Vagina (tissue), 2 donors: Measurements from ENCODE around the gene SUGP2. TPM values are rescaled to one million over a fixed set of nuclear protein-coding genes. Genes with fewer than 3 reads are reported as not detected.

Experiments
- DNase-seq, 2 donors: peaks; one replicate each; pipeline ENCODE4 v3.0.0-alpha.2; 2017; ENCODE audit errors: extremely low spot score in 2 of 2
- H3K27ac ChIP-seq: fragments of 200-600 bp; sonication (generic); one replicate; pipeline ENCODE4 v1.5.1; 2019
- H3K27me3 ChIP-seq: fragments of 200-600 bp; sonication (generic); one replicate; pipeline ENCODE4 v1.5.1; 2019
- H3K36me3 ChIP-seq, 2 donors: fragments of 200-600 bp; sonication (generic); one replicate each; pipeline ENCODE4 v1.5.1; 2017 to 2019
- H3K4me1 ChIP-seq: fragments of 200-600 bp; sonication (generic); one replicate; pipeline ENCODE4 v1.5.1; 2019
- H3K4me3 ChIP-seq, 2 donors: fragments of 200-600 bp; sonication (generic); 1 replicate in 1 of 2; 2 replicates in 1 of 2; pipeline ENCODE4 v1.5.1; 2016 to 2019
- H3K9me3 ChIP-seq: fragments of 200-600 bp; sonication (generic); one replicate; pipeline ENCODE4 v1.5.1; 2019
- CTCF ChIP-seq, 3 experiments: fragments of 450-650 bp in 2 of 3; fragments of 200-600 bp in 1 of 3; sonication (generic) in 1 of 3; IDR thresholded peaks; one replicate each; pipeline ENCODE4 v1.5.1; 2017 to 2019; ENCODE audit warnings: antibody characterized with exemption in 3 of 3, mild to moderate bottlenecking in 2 of 3, moderate library complexity in 2 of 3
- POLR2A ChIP-seq, 2 donors: fragments of 450-650 bp; IDR thresholded peaks; one replicate each; pipeline ENCODE4 v1.6.1; 2017; ENCODE audit warnings: antibody characterized with exemption in 2 of 2, mild to moderate bottlenecking in 2 of 2, moderate library complexity in 2 of 2
- POLR2AphosphoS5 ChIP-seq, 2 donors: sonication (generic); formaldehyde crosslinking; IDR thresholded peaks; one replicate each; pipeline ENCODE4 v1.9.0; 2017; ENCODE audit warnings: antibody characterized with exemption in 2 of 2, mild to moderate bottlenecking in 2 of 2, low read depth in 1 of 2; ENCODE audit not compliant: insufficient read depth in 1 of 2
- intact Hi-C: fragments of 100-400 bp; cut with DNase I; formaldehyde crosslinking; loops from one replicate; pipeline ENCODE4 v1.15.1; 2023
- total RNA-seq: library from RNA; depleted of rRNA; stranded (reverse); fragments of >200 nt; gene quantifications from one replicate; pipeline ENCODE4 v1.2.3, GENCODE V29; 2016

The SUGP2 gene
- 57.9 TPM for total RNA-seq

DNA sequence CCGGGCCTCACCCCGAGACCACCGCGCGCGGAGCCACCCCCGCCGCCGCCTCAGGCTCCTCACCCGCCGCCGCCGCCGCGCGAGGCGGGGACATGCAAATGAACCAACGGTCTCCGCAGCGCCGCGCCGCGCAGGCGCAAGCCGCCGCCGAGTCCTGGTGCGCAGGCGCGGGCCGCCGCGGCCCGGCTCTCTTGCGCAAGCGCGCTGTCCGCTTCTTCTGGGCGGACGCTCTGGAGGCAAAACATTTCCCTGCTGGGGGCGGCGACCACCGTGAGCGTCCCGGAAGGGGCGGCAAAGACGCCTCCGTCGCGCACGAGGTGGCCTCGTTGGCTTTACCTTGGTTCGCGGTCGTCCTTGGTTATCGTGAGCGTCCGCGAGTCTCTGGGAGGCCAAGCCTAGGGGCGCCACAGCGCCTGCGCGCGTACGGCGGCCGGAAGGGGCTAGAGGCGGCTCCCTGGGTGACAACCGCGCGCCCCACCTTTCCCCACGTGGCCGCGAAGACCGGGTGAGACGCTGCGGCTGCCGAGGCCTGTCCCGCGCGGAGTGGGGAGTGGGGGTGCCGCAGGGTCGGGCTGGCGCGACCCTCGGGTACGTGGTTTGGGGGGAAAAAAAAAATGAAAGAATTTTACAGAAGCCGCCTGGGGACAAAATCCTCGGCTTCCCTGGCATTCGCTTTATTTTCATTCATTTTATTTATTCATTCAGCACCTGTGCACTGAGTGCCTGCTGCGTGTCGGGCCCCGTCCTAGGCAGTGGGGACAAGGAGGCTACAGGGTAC lies at the start of gene SUGP2, which contains the start of gene ARMC6:
Gene SUGP2, minus strand, starts transcription at position 92 of the 778 bp plus-strand sequence. CDS start 2,446 bp downstream, outside the sequence.
Gene ARMC6, plus strand, starts transcription at position 178 of the 778 bp plus-strand sequence. CDS start 607 bp downstream, outside the sequence.
- Histone ChIP-seq H3K4me3 (peak within 1 kb of the TSS; percentile 89 to 94), H3K36me3 (peaks cover 0 to 9% of the 10 kb centered on the region in 2 donors), H3K27me3 (no peaks in the 10 kb centered on the region), H3K9me3 (no peaks in the 10 kb centered on the region), H3K27ac (peak within 1 kb of the TSS; percentile 93), H3K4me1 (peaks cover 42% of the 10 kb centered on the region)
- intact Hi-C loops, result no loop called here
- peak in 1 of 2 donors; percentile 73 for TF ChIP-seq POLR2A (IDR thresholded peaks at IDR 0.05)
- peak; percentile 54 to 78 for TF ChIP-seq POLR2AphosphoS5 (IDR thresholded peaks at IDR 0.05; ENCODE audit: insufficient read depth in 1 of 2, low read depth in 1 of 2)
- peak in 1 of 3 experiments; percentile 35 for TF ChIP-seq CTCF (IDR thresholded peaks at IDR 0.05)
- DNase-seq, result no peak

DNA sequence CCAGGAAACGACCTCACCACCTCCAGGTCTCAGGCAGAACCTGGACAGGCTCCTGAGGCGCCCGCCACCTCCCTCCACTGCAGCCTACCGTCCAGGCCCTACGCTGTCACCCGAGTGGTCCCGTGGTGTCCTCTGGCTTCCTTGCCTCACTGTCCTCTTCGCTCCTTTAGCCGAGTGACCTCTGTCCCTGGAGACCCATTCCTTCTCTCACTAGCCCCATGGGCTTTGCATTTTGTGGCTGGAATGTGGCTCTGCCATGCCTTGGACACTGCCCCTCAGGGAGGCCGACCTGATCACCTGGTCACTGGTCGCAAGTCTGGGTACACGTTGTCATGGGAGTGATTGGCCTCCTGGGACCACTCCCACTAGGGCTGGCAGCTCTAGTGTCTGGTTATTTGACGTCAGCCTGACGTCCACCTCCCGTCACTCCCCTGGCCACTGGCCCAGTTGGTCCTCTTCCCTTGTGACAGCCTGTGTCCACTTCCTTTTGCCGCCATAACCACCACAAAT lies 48.4 kb upstream of the SUGP2 start:
- no peaks in the 10 kb centered on the region for H3K36me3 ChIP-seq
- no peak for DNase-seq
- H3K27me3 ChIP-seq, result no peaks in the 10 kb centered on the region
- H3K9me3 ChIP-seq, result no peaks in the 10 kb centered on the region
- TF ChIP-seq POLR2A (IDR thresholded peaks at IDR 0.05) (no peak), CTCF (IDR thresholded peaks at IDR 0.05) (no peak), POLR2AphosphoS5 (IDR thresholded peaks at IDR 0.05; ENCODE audit: insufficient read depth in 1 of 2, low read depth in 1 of 2) (peak in 1 of 2 donors; percentile 65)
- H3K27ac ChIP-seq, result no peak overlapping the region
- H3K4me3 ChIP-seq, result no peak overlapping the region
- H3K4me1 ChIP-seq, result peaks cover 6% of the 10 kb centered on the region
- intact Hi-C loops, result no loop called here

DNA sequence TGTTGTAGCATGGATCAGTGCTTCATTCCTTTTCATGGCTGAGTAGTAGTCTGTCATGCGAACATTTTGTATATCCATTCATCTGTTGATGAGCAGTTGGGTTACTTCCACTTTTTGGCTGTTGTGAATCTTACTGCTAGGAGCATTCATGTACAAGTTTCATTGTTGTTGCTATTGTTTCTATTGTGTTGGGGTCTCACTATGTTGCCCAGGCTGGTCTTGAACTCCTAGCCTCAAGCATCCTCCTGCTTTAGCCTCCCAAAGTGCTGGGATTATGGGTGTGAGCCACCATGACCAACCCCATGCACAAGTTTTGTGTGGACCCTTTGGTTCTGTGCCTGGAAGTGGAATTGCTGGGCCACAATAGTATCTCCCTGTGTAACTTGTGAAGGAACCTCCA lies 46.3 kb upstream of the SUGP2 start:
- intact Hi-C loops, result no loop called here
- no peak for DNase-seq
- no peak overlapping the region for H3K4me3 ChIP-seq
- H3K9me3 ChIP-seq, result no peaks in the 10 kb centered on the region
- peaks cover 6% of the 10 kb centered on the region for H3K4me1 ChIP-seq
- no peak overlapping the region for H3K27ac ChIP-seq
- H3K36me3 ChIP-seq, result no peaks in the 10 kb centered on the region
- no peak for TF ChIP-seq POLR2AphosphoS5 (IDR thresholded peaks at IDR 0.05; ENCODE audit: insufficient read depth in 1 of 2, low read depth in 1 of 2)
- no peak for TF ChIP-seq CTCF (IDR thresholded peaks at IDR 0.05)
- TF ChIP-seq POLR2A (IDR thresholded peaks at IDR 0.05), result no peak
- H3K27me3 ChIP-seq, result no peaks in the 10 kb centered on the region

- Histone ChIP-seq H3K4me1 (peaks cover 6% of the 10 kb centered on the region), H3K9me3 (no peaks in the 10 kb centered on the region), H3K27me3 (no peaks in the 10 kb centered on the region), H3K36me3 (no peaks in the 10 kb centered on the region), H3K27ac (no peak overlapping the region), H3K4me3 (no peak overlapping the region)
- TF ChIP-seq CTCF (IDR thresholded peaks at IDR 0.05) (no peak), POLR2AphosphoS5 (IDR thresholded peaks at IDR 0.05; ENCODE audit: insufficient read depth in 1 of 2, low read depth in 1 of 2) (no peak), POLR2A (IDR thresholded peaks at IDR 0.05) (no peak)
- intact Hi-C loops, result no loop called here
- DNase-seq, result no peak
Measured at GRCh38 chr19:19078801-19079200, 45.5 kb upstream of the SUGP2 start.

DNA sequence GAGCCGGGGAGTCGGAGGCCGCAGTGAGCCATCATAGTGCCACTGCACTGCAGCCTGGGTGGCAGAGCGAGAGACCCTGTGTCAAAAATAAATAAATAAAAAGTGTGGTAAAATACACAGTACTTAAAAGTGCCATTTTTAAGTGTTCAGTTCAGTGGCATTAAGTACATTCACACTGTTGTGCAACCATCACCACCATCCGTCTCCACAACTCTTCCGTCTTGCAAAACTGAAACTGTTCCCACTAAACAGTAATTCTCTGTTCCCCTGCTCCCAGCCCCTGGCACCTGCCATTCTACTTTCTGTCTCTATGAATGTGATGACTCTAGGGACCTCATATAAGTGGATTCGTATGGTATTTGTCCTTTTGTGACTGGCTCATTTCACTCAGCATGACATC lies 43.8 kb upstream of the SUGP2 start:
- TF ChIP-seq CTCF (IDR thresholded peaks at IDR 0.05) (no peak), POLR2AphosphoS5 (IDR thresholded peaks at IDR 0.05; ENCODE audit: insufficient read depth in 1 of 2, low read depth in 1 of 2) (no peak), POLR2A (IDR thresholded peaks at IDR 0.05) (no peak)
- H3K4me1 ChIP-seq, result no peaks in the 10 kb centered on the region
- H3K9me3 ChIP-seq, result no peaks in the 10 kb centered on the region
- H3K4me3 ChIP-seq, result no peak overlapping the region
- H3K36me3 ChIP-seq, result no peaks in the 10 kb centered on the region
- no peak for DNase-seq
- H3K27me3 ChIP-seq, result no peaks in the 10 kb centered on the region
- intact Hi-C loops, result no loop called here
- H3K27ac ChIP-seq, result no peak overlapping the region
